GM18858 (cell line): Measurements from ENCODE around the gene B3GNT3.

ENCODE experiments used
- ATAC-seq: cut with Tn5 transposase; IDR thresholded peaks from one replicate; pipeline ENCODE4 v1.9.1; 2021; ENCODE audit not compliant: unreplicated experiment

B3GNT3 gene

DNA sequence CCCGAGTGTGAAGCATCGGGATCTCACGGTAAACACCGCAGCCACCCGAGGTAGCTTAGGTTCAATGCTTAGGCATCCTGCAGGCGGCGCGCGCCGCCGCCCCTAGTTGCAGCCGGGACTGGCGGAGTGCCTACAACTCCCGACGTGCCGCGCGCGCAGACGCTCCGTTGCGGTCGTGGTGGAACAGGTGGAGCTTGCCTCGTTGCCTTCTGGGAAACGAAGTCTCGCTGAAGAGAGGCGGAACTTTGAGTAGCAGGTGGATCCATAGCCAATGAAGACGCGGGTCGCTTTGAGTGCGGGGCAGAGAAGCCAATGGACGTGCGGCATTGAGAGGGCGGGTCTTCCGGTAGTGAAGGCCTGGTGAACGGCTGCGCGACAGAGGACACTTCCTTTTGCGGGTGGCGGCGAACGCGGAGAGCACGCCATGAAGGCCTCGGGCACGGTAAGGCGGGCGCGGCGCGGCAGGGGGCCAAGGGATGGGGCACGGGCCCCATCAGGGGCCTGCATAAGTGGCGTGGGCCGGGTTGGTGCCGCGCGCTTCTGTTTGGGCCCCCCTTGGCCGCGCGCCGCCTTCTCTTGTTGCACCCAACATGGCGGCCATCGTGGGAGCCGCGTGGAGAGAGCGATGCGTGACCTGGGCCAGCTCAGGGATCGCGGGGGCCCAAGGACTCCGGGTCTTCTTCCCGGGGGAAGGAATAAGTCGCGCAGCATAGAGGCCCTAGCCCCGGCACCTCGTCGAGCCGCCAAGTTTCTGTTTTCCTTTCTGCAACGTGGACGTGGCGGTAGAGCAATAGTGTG, 64.8 kb downstream of the B3GNT3 start, which contains the start of gene RPL18A:
TSS of gene RPL18A (plus strand) at position 378 of the 798 bp plus-strand sequence. CDS start at position 425, 47 bp downstream.
- peak; percentile 67 for ATAC-seq

DNA sequence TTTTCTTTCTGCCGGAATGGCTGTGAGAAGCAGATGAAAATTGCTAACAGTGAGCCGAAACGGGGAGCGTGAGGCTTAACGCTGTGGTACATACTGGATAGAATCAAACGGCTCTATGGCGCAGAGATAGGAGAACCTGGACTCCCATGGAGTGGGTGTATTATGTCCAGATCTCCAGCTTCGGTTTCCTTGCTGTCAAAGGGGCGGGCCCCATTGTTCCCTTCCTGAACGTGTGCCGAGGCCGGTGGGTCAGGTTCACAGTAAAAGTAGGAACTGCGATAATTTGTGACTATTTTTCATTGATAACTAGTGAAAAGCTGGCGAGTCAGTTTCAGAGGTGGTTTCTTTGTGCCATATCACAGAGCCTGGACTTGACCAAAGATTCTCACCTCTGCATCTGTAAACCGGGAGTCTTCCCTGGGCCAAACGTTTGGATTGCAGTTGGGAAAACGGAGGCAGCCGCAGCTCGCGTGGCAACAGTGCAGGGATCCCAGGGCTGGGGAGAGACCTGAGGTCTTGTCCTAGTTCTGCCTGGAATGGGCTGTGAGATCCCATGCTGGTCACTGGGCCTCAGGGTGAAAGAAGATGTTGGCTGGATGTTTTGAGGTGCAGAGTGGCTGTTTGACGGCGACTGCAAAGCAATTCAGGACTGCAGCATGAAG, 65.5 kb downstream of the B3GNT3 start:
- ATAC-seq: no peak

GRCh38 chr19:17860993-17861360, 66.0 kb downstream of the B3GNT3 start:
- no peak for ATAC-seq

GRCh38 chr19:17861542-17862402, 66.8 kb downstream of the B3GNT3 start:
- ATAC-seq: no peak

DNA sequence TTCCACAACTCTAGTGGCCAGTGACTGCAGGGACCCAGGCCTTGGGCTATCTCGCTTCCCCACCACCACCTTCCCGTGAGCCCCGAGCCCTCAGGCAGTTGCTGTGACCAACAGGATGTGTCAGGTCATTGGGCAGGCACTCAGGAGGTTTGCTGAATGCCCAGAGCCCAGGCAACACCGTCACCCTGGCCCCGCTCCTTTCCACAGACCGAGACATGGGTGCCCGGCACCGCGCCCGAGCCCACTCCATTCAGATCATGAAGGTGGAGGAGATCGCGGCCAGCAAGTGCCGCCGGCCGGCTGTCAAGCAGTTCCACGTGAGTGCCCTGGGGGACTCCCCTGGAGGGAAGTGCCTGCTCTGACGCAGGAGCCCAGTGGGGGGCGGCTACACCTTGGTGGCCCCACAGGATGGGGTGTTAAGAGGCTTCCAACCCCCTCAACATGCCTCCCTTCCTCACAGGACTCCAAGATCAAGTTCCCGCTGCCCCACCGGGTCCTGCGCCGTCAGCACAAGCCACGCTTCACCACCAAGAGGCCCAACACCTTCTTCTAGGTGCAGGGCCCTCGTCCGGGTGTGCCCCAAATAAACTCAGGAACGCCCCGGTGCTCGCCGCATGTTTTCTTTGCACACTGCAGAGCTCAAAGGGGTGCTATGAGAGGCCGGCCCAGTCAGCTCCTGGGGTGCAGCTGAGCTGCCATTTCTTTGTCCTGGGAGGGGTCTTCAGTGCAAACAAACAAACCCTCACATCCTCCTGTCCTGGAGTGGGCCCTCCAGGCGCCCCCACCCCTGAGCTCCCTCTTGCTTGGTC, 68.0 kb downstream of the B3GNT3 start:
- ATAC-seq: no peak
